GM04504 (cell line): ENCODE data around the gene KRT35.

ENCODE experiments used
- DNase-seq: peaks from one replicate; pipeline ENCODE4 v3.0.0-alpha.2; 2012; ENCODE audit warnings: low read depth

KRT35 gene

GRCh38 chr17:41511716-41512115 lies 30.8 kb upstream of the KRT35 start:
- no peak for DNase-seq

DNA sequence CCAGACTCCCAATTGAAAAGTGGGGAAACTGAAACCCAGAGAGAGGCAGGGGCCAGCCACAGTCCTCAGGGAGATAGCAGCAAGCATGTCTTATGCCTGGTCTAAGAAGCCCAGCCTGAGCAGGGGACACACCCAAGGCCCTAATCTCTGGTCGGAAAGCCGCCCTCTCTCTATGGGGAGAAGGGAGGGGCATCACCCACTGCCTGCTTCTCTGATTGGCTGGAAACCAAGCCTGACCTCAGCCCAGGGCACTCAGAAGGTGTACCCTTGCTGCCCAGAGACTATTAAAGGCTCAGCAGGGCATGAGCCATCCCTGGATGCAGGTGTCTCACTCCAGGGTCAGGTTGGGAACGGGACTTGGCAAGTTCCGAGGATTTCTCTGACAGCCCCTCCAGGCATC lies 30.2 kb upstream of the KRT35 start:
- DNase-seq, result no peak

DNA sequence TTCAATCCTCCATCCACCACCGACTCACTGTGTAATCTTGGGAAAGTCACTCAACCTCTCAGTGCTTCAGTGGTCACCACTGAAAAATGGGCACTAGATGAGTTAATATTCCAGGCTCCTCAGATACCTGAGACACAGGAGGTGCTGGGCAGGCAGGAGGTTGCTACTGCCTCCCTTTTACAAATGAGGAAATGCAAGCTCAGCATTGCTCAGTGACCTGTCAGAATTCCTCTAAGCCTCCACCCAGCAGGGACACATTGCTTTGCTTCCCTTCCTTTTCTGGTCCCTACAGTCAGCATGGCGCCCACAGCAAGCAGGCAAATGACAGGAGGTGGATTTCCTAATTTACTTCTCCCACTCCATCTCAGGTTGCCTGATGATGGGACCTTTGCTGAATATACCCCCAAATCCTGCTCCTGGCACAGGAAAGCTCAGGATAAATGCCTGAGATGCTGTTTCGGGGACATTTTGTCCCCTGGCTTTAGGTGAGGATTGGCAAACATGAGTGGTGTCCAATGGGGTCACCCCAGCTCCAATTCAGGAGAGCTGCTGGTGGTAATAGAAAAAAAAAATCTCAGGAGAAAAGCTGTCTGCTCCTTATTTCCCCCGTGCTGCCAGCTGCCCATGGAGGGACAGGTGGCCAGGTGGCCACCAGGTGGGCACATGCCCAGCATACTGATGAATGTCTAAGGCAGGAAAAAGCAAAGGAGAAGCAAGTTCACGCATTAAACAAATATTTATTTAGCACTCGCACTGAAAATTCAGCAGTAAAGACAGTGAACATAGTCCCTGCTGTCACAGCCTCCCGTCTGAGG lies 29.5 kb upstream of the KRT35 start:
- no peak for DNase-seq

DNA sequence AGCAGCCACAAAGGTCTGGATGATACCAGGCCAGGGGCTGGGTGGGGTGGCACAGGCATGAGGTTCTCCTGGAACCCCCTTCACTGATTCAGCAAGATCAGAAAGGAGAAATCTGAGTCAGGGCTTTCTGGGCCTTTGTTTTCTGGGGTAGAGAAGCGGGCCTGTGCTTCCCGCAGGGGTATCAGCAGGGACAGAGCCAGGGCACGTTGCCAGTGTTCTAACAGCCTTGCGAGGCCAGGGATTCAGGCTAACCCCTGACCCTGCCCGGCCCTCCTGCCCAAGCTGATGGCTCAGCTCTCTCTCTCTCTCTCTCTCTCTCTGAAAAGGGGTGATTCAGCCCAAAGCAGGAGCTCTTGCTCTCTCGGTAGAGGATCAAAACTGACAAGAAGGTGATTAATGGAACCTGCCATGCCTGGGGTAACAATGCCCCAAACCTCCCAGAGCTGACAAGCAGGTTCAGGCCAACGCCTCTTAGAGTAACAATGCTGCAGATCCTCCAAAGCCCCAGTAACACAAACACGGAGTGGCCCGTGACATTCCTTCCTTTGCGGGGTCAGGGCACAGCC lies 26.4 kb upstream of the KRT35 start:
- DNase-seq, result no peak

DNA sequence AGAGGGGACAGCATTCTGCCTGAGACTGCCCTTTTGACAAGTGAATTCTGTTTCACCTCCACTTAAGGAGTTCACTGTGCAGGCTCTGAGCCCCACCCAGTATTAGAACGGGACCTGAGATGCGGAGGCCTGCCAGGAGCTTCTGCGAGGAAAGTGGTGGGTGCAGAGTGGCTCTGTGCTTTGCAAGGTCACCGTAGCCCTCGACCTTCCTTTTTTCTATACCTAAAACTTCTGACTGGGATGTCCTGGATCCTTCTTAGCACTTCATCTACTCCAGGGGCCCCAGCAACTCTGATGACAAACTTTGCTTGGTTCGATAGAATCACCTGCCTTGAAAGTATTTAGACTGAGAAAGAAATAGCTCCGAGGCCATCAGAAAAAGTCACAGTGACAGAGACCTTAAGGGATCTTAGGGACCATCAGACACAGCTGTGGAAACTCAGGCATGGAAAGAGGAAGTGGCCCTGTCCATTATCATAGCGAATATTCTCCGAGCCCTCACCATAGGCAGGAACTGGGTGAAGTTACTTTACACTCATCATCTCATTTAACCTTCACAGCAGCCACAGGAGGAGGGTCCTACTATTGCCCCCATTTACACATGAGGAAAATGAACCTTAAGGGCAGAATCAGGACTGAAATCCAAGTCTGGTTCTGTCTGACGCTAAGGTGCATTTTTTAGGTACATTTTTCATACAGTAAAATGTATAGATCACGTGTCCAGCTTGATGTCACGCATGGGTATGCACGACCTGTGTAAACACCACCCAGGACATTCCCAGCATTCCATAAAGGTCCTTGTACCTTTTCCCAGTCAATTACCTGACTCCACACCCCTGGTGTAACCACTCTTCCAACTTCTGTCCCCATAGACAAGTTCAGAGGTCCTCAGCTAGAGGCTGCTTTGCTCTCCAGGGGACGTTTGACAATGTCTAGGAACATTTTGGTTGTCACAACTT lies 25.1 kb upstream of the KRT35 start:
- no peak for DNase-seq

DNA sequence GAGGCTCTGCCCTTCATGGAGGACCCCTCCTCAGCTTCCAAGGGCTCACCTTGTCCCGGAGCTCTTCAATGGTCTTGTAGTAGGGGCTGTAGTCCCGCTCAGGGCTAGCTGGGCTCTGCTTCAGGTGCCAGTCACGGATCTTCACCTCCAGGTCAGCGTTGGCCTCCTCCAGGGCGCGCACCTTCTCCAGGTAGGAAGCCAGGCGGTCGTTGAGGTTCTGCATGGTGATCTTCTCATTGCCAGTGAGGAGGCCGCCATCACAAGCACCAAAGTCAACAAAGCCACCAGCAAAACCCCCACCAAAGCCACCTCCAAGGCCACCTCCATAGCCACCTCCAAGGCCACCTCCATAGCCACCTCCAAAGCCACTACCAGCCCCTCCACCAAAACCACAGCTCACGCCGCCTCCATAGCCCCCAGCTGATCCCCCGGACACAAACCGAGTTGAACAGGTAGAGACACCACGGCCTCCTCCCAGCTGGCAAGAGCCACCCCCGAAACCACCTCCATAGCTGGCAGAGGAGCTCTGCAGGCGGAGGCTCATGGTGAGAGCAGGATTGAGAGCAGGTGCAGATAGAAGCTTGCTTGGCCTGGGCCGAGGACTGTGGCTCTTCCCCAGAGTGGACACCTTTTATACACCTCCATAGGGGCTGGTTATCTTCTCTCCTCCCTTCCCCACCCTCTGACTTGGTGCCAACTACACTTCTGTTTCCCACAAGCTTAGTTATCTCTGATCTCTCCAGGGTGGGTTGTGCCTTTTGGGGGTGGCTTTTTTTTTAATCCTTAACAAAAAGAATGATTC lies 24.3 kb upstream of the KRT35 start, which contains the start of gene KRT13:
Gene KRT13, minus strand, starts transcription at position 606 of the 802 bp plus-strand sequence. Its CDS starts 62 bp downstream, at position 544.
- no peak for DNase-seq

DNA sequence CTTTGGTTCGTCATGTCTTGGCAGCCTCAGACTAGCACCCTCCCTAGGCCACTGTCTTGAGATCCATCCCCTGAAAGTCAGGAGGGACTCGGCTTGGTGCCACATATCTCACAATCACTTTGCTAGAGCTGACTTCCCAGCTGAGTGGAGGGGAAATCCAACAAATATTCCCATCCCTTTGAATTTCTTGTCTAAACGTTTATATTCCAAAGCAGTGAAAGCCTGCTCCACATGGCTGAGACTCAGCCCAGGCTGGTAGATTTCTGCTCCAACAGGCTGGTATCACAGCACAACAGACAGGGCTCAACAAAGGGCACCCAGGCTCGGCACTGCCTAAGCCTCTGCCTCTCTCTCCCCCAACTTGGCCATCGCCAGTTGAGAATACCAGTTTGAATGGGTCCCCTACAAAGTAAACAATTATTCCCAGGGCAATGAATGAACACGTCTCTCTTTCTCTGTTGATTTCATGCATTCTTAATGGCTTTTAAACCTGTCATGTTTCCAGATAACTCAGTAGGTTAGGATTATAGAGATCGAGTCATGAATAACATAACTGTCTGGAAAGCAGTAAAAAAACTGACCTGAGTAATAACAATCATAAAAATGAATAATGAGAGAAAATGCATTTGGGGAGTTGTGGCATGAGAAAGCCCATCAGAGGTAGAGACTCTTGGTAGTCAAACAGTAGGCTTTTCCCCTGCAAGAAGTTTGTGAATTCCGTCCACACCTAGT lies 23.5 kb upstream of the KRT35 start:
- DNase-seq, result peak; percentile 48

GRCh38 chr17:41503202-41503601 lies 22.3 kb upstream of the KRT35 start:
- DNase-seq, result no peak

DNA sequence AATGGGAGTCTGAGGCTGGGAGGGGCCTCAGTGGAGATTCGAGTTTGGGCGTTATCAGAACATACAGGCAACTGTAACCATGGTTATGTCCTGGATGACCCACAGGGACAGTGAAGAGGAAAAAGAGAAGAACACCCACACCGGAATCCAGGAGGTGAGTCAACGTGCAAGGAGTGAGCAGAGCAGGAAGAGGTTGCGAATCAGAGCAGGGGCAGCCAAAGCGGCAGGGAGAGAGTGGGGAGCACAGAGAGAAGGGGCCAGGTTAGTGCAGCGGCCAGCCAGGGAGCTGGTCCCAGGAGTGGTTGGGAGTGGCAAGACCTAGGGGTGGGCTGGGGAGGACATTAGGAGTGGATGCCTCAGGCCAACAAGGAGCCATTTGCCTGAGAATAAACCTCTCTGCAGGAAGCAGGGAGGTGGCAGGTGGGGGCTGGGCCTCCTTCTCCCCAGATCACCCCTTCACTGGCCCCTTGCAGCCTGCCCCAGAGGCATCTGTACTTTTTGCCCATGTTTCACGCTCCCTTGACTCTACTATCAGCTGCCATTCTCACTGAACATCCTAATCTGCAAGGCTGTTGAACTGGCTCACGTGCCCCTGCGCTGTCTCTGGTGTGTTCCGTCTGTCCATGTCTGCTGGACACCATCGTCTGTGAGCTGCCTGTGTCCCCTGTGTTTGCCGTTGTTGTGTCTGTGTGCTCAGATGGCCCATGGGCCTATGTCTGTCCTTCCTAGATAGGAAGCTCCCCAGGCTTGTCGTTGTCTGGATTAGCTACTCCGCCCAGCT lies 19.4 kb upstream of the KRT35 start:
- DNase-seq, result peak; percentile 26

- no peak for DNase-seq
Measured at GRCh38 chr17:41499714-41500113, 18.8 kb upstream of the KRT35 start.

DNA sequence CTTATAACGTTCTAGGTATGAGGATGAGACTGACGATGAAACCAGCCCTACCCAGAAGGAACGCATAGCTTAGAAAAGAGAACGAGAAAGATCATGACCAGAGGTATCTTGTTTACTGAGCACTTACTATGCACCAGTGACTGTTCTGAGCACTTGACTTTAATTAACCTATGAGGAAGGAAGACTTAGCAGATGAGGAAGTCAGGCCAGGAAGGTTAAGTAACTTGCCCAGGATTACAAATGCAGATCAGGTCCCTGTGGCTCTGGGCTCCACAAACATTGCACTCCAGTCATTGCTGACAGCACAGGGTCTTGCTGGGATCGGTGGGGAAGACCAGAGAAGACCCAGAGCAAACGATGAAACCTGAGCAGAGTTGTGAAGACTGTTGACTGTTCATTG lies 17.3 kb upstream of the KRT35 start:
- DNase-seq, result no peak

DNA sequence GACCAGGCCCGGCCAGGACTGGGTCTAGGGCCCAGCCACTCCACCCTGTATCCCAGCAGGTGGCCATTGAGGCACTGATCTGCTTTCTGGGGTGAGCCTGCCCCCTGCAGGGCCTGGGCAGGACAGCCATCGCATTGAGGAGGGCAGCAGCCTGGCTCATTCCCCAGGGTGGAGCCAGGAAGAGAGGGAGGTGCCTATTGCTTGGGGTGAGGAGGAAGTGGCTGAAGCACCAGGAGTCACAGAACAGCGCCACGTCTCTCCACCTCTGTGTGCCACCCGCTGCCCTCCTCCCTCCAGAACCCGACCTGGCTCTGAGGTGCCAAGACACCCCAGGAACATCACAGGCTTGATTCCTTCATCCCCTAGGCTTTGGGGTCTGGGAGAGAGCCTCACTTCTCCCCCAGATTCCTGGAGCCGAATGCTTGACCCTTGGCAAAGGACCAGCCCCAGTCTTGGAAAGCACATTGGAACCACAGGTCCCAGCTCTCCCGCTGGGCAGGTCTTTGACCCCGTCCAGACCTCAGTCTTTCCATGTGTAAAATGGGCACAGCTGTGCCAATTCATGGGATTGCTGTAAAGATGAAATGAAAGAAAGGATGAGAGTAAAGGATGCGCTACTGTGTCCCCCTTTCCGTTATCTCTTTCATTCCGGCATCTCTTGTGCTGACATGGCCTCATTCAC lies 16.0 kb upstream of the KRT35 start:
- DNase-seq, result peak; percentile 82

- no peak for DNase-seq
Measured at GRCh38 chr17:41494524-41494923, 13.6 kb upstream of the KRT35 start.

- DNase-seq, result no peak
Measured at GRCh38 chr17:41492771-41493170, 11.8 kb upstream of the KRT35 start.

- no peak for DNase-seq
Measured at GRCh38 chr17:41492351-41492750, 11.4 kb upstream of the KRT35 start.

- DNase-seq, result no peak
Measured at GRCh38 chr17:41491476-41491875, 10.5 kb upstream of the KRT35 start.

GRCh38 chr17:41490000-41490990 lies 9.3 kb upstream of the KRT35 start:
- no peak for DNase-seq

DNA sequence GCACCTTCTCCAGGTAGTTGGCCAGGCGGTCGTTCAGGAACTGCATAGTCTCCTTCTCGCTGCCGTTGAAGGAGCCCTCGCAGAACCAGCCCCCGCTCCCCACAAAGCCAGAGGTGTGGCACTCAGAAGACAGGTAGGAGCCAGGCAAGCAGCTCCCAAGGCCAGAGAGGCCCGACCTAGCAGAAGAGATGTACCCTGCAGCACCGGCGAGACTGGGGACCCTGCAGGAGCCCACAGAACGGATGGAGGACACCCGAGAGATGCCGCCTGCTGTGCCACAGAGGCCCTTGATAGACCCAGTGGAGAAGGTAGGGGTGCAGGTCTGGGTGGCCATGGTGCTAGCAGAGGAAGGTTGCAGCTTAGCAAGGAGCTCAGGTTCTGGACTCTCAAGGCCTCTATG lies 8.6 kb upstream of the KRT35 start, which contains the start of gene KRT36:
Gene KRT36, minus strand, starts transcription at position 380 of the 400 bp plus-strand sequence. Its CDS starts 46 bp downstream, at position 334.
- DNase-seq, result no peak
